HepG2 (cell line): ENCODE data around the gene CDC6. TPM values are rescaled to one million over a fixed set of nuclear protein-coding genes. Genes with fewer than 3 reads are reported as not detected.

Experiments
- ARNT2 ChIP-seq: sonication (generic); formaldehyde crosslinking; IDR thresholded peaks from 2 replicates; pipeline ENCODE4 v1.8.0; 2022; ENCODE audit warnings: mild to moderate bottlenecking, low read depth, missing genetic modification reagents, moderate library complexity
- DMAP1 ChIP-seq: IDR thresholded peaks from 2 replicates; pipeline ENCODE4 v1.6.1; 2016
- DPF2 ChIP-seq: sonication (generic); formaldehyde crosslinking; IDR thresholded peaks from 2 replicates; pipeline ENCODE4 v1.4.0; 2020; ENCODE audit warnings: mild to moderate bottlenecking, low read depth, missing genetic modification reagents, borderline replicate concordance
- EEA1 ChIP-seq: sonication (generic); formaldehyde crosslinking; IDR thresholded peaks from 2 replicates; pipeline ENCODE4 v1.5.1; 2020; ENCODE audit warnings: mild to moderate bottlenecking, missing genetic modification reagents, borderline replicate concordance
- FOXK1 ChIP-seq: sonication (generic); formaldehyde crosslinking; IDR thresholded peaks from 2 replicates; pipeline ENCODE4 v1.4.0; 2020; ENCODE audit warnings: low read depth, missing genetic modification reagents, borderline replicate concordance
- JARID2 ChIP-seq: sonication (generic); formaldehyde crosslinking; IDR thresholded peaks from 2 replicates; pipeline ENCODE4 v1.8.1; 2023; ENCODE audit warnings: missing genetic modification reagents, inconsistent platforms; ENCODE audit not compliant: insufficient replicate concordance
- MZF1 ChIP-seq: sonication (generic); formaldehyde crosslinking; IDR thresholded peaks from 2 replicates; pipeline ENCODE4 v1.8.1; 2023; ENCODE audit warnings: mild to moderate bottlenecking, missing genetic modification reagents, borderline replicate concordance
- NAIF1 ChIP-seq: sonication (generic); formaldehyde crosslinking; IDR thresholded peaks from 2 replicates; pipeline ENCODE4 v1.5.0; 2020; ENCODE audit warnings: mild to moderate bottlenecking, missing genetic modification reagents, borderline replicate concordance
- PHF21A ChIP-seq: sonication (generic); formaldehyde crosslinking; IDR thresholded peaks from 2 replicates; pipeline ENCODE4 v1.5.0; 2020; ENCODE audit warnings: mild to moderate bottlenecking, missing genetic modification reagents
- POLR2A ChIP-seq, 2 experiments: IDR thresholded peaks; 2 replicates each; pipeline ENCODE4 v1.6.1; 2011; ENCODE audit warnings: low read depth in 2 of 2, low read length in 2 of 2, mild to moderate bottlenecking in 1 of 2, moderate library complexity in 1 of 2; ENCODE audit not compliant: insufficient read depth in 1 of 2
- RBM39 ChIP-seq: fragments of 200-400 bp; formaldehyde crosslinking; IDR thresholded peaks from one replicate; pipeline ENCODE4 v1.6.1; 2018; ENCODE audit warnings: antibody characterized with exemption, mild to moderate bottlenecking, low read depth, low read length; ENCODE audit not compliant: poor library complexity, severe bottlenecking
- REL ChIP-seq: sonication (generic); formaldehyde crosslinking; conservative IDR thresholded peaks from 2 replicates; pipeline ENCODE4 v1.8.0; 2022; ENCODE audit warnings: mild to moderate bottlenecking, missing genetic modification reagents, moderate library complexity
- SP5 ChIP-seq: IDR thresholded peaks from 2 replicates; pipeline ENCODE4 v1.6.1; 2016; ENCODE audit warnings: low read depth, borderline replicate concordance
- ZNF569 ChIP-seq: sonication (generic); formaldehyde crosslinking; IDR thresholded peaks from 2 replicates; pipeline ENCODE4 v1.5.0; 2020; ENCODE audit warnings: mild to moderate bottlenecking, missing genetic modification reagents, moderate library complexity, borderline replicate concordance
- ZNF761 ChIP-seq: sonication (generic); formaldehyde crosslinking; conservative IDR thresholded peaks from 2 replicates; pipeline ENCODE4 v1.4.0; 2020; ENCODE audit warnings: mild to moderate bottlenecking, missing genetic modification reagents
- ZNF766 ChIP-seq: sonication (generic); formaldehyde crosslinking; IDR thresholded peaks from 2 replicates; pipeline ENCODE4 v1.5.0; 2020; ENCODE audit warnings: missing genetic modification reagents, borderline replicate concordance
- ZNF792 ChIP-seq: IDR thresholded peaks from 2 replicates; pipeline ENCODE4 v1.6.1; 2016
- polyA plus RNA-seq, 8 experiments: library from polyadenylated mRNA; depleted of rRNA in 3 of 8; stranded (reverse) in 7 of 8; unstranded in 1 of 8; fragments of >200 nt; fragmentation: Illumina TruSeq in 4 of 8; extraction: Trizol in 4 of 8; gene quantifications; 2 replicates each; pipeline versions ENCODE4 v1.2.1 to v1.2.3, GENCODE V29; 2011 to 2016; ENCODE audit warnings: low read depth in 4 of 8, missing spikeins in 1 of 8, mixed read lengths in 1 of 8; ENCODE audit not compliant: insufficient read depth in 1 of 8
- total RNA-seq, 5 experiments: library from RNA; depleted of rRNA; stranded (reverse); fragments of >200 nt; fragmentation: Illumina TruSeq; extraction: Trizol; gene quantifications; 2 replicates each; pipeline ENCODE4 v1.2.3, GENCODE V29; 2016; ENCODE audit warnings: low read depth in 1 of 5
- TF ChIP-seq, protein P1 (sequence below): sonication (generic); formaldehyde crosslinking; IDR thresholded peaks from 2 replicates; pipeline ENCODE4 v1.4.0; 2020; ENCODE audit warnings: mild to moderate bottlenecking, missing genetic modification reagents, borderline replicate concordance
- TF ChIP-seq, protein P2 (sequence below): sonication (generic); formaldehyde crosslinking; IDR thresholded peaks from 2 replicates; pipeline ENCODE4 v1.5.1; 2020; ENCODE audit warnings: missing genetic modification reagents, mild to moderate bottlenecking, borderline replicate concordance
- TF ChIP-seq, protein P3 (sequence below): sonication (generic); formaldehyde crosslinking; IDR thresholded peaks from 2 replicates; pipeline ENCODE4 v1.4.0; 2020; ENCODE audit warnings: missing genetic modification reagents, borderline replicate concordance

Gene CDC6
- total and polyA plus RNA-seq, 2 of the 13 experiments (the other 11 are each of a cell fraction or from before 2014, with no cell fraction given) = 17.4 to 114 TPM

DNA sequence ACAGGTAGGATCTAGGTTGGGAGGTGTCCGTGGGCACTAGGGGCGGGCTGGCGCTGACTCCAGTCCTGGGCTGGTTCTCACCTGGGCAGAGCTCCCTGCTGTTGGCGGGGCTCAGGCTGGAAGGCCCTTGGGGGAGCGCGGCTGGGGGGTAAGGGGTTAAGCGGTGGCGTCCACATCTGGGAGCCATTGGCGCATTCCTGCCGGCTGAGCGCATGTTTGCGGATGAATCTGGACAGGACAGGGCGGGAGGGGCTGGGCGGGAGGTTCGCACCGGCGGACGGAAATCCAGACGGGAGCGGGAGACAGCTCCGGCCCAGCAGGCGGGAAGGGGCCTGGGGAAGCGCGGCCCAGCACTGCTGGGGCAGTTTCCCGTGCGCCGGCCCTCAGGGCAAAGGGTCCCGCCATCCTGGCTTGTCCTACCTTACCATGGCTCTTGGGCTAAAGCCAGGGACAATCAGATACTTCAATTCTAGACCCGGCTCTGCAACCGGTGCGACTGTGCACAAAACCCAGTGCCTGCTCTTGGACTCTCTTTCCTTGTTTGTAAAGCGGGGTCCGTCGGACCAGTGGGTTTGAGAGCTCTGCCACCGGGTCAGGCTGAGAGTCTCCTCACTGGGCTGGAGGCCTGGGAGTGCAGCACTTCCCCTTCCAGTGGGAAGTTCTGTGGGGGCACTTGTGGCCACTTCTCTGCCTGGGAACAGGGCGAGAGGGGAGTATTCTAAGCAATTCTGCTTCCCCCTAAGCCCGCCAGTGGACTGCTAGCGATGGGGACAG lies 29.1 kb downstream of the CDC6 start (continued):
- no peak for TF ChIP-seq REL (CRISPR knock-in tag)
- TF ChIP-seq ZNF766 = no peak
- peak; percentile 64; the same call in 1 of the 2 replicates for TF ChIP-seq DMAP1 (CRISPR knock-in tag)
- TF ChIP-seq, protein P1, sequence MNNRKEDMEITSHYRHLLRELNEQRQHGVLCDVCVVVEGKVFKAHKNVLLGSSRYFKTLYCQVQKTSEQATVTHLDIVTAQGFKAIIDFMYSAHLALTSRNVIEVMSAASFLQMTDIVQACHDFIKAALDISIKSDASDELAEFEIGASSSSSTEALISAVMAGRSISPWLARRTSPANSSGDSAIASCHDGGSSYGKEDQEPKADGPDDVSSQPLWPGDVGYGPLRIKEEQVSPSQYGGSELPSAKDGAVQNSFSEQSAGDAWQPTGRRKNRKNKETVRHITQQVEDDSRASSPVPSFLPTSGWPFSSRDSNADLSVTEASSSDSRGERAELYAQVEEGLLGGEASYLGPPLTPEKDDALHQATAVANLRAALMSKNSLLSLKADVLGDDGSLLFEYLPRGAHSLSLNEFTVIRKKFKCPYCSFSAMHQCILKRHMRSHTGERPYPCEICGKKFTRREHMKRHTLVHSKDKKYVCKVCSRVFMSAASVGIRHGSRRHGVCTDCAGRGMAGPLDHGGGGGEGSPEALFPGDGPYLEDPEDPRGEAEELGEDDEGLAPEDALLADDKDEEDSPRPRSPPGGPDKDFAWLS = no peak
- TF ChIP-seq ZNF761 (CRISPR knock-in tag) = peak; percentile 51; the same call in 1 of the 2 replicates
- peak; percentile 67 for TF ChIP-seq ZNF792
- no peak; the same call in none of the 2 replicates for TF ChIP-seq PHF21A (CRISPR knock-in tag)
- TF ChIP-seq, protein P2, sequence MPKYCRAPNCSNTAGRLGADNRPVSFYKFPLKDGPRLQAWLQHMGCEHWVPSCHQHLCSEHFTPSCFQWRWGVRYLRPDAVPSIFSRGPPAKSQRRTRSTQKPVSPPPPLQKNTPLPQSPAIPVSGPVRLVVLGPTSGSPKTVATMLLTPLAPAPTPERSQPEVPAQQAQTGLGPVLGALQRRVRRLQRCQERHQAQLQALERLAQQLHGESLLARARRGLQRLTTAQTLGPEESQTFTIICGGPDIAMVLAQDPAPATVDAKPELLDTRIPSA (CRISPR knock-in tag) = no peak
- peak; percentile 31 for TF ChIP-seq RBM39
- TF ChIP-seq EEA1 (CRISPR knock-in tag) = no peak
- TF ChIP-seq ARNT2 (CRISPR knock-in tag) = peak; percentile 79
- peak; percentile 47; the same call in 1 of the 2 replicates for TF ChIP-seq DPF2 (CRISPR knock-in tag)
- TF ChIP-seq FOXK1 (CRISPR knock-in tag) = no peak; the same call in 1 of the 2 replicates
- no peak for TF ChIP-seq MZF1 (CRISPR knock-in tag)
- peak; percentile 35 for TF ChIP-seq SP5 (CRISPR knock-in tag)
- TF ChIP-seq NAIF1 = peak; percentile 66; the same call in 1 of the 2 replicates
- no peak for TF ChIP-seq JARID2 (CRISPR knock-in tag)
- TF ChIP-seq, protein P3, sequence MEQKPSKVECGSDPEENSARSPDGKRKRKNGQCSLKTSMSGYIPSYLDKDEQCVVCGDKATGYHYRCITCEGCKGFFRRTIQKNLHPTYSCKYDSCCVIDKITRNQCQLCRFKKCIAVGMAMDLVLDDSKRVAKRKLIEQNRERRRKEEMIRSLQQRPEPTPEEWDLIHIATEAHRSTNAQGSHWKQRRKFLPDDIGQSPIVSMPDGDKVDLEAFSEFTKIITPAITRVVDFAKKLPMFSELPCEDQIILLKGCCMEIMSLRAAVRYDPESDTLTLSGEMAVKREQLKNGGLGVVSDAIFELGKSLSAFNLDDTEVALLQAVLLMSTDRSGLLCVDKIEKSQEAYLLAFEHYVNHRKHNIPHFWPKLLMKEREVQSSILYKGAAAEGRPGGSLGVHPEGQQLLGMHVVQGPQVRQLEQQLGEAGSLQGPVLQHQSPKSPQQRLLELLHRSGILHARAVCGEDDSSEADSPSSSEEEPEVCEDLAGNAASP (CRISPR knock-in tag) = peak; percentile 45; the same call in 1 of the 2 replicates
- TF ChIP-seq ZNF569 (CRISPR knock-in tag) = no peak
- TF ChIP-seq POLR2A (IDR thresholded peaks at IDR 0.05; ENCODE audit: insufficient read depth in 1 of 2, low read depth in 2 of 2, low read length in 2 of 2) = peak; percentile 52 to 81; a peak in 3 of 4 replicates
- TF ChIP-seq, all 625 proteins: peak for 234
